Neuronal stem cell (in vitro differentiated cells): ENCODE data around the gene C7orf57.

Source experiments
- DNase-seq: peaks from one replicate; pipeline ENCODE4 v3.0.0-alpha.2; 2013; ENCODE audit warnings: low spot score
- H2AFZ ChIP-seq: one replicate; pipeline ENCODE4 v1.6.1; 2013; ENCODE audit warnings: mild to moderate bottlenecking, low read length, inconsistent platforms
- H2AK5ac ChIP-seq: 2 replicates; pipeline ENCODE4 v1.6.1; 2013; ENCODE audit warnings: low read depth, mild to moderate bottlenecking, inconsistent platforms, low read length, moderate library complexity, mixed read lengths
- H2BK120ac ChIP-seq: 2 replicates; pipeline ENCODE4 v1.6.1; 2013; ENCODE audit warnings: low read depth, mild to moderate bottlenecking, inconsistent platforms, low read length, moderate library complexity, mixed read lengths
- H2BK12ac ChIP-seq: one replicate; pipeline ENCODE4 v1.6.1; 2013; ENCODE audit warnings: low read length, inconsistent platforms
- H2BK15ac ChIP-seq: 2 replicates; pipeline ENCODE4 v1.6.1; 2013; ENCODE audit warnings: mild to moderate bottlenecking, low read length, inconsistent platforms, mixed read lengths
- H2BK5ac ChIP-seq: one replicate; pipeline ENCODE4 v1.6.1; 2013; ENCODE audit warnings: inconsistent platforms, mild to moderate bottlenecking, low read length, moderate library complexity
- H3K14ac ChIP-seq: one replicate; pipeline ENCODE4 v1.6.1; 2013; ENCODE audit warnings: low read length, inconsistent platforms
- H3K18ac ChIP-seq: 2 replicates; pipeline ENCODE4 v1.6.1; 2013; ENCODE audit warnings: low read length, inconsistent platforms
- H3K23ac ChIP-seq: 2 replicates; pipeline ENCODE4 v1.6.1; 2013; ENCODE audit warnings: low read depth, mild to moderate bottlenecking, mixed read lengths, low read length, inconsistent platforms; ENCODE audit not compliant: poor library complexity
- H3K27ac ChIP-seq: replicated peaks from 3 replicates; pipeline ENCODE4 v1.5.1; 2013; ENCODE audit warnings: low read length, inconsistent platforms
- H3K27me3 ChIP-seq, 3 experiments: 2 replicates each; pipeline ENCODE4 v1.6.1; 2013; ENCODE audit warnings: low read length in 3 of 3, mild to moderate bottlenecking in 2 of 3, inconsistent platforms in 1 of 3, low read depth in 1 of 3, mixed read lengths in 1 of 3, moderate library complexity in 1 of 3; ENCODE audit not compliant: control insufficient read depth in 3 of 3, insufficient read depth in 3 of 3
- H3K36me3 ChIP-seq, 2 donors: replicated peaks in 1 of 2; 2 replicates each; pipeline ENCODE4 v1.6.1; 2013; ENCODE audit warnings: low read length in 2 of 2; ENCODE audit not compliant: control insufficient read depth in 2 of 2, insufficient read depth in 2 of 2
- H3K4ac ChIP-seq: 2 replicates; pipeline ENCODE4 v1.6.1; 2013; ENCODE audit warnings: inconsistent platforms, mild to moderate bottlenecking, low read length, moderate library complexity
- H3K4me1 ChIP-seq, 2 donors: 1 replicate in 1 of 2; 2 replicates in 1 of 2; pipeline ENCODE4 v1.6.1; 2013; ENCODE audit warnings: low read length in 2 of 2, low read depth in 1 of 2; ENCODE audit not compliant: control insufficient read depth in 2 of 2, insufficient read depth in 1 of 2
- H3K4me2 ChIP-seq: one replicate; pipeline ENCODE4 v1.6.1; 2013; ENCODE audit warnings: mild to moderate bottlenecking, low read length, inconsistent platforms; ENCODE audit not compliant: insufficient read depth, poor library complexity, severe bottlenecking
- H3K4me3 ChIP-seq, 2 donors: 2 replicates each; pipeline ENCODE4 v1.5.1; 2013; ENCODE audit warnings: low read length in 2 of 2, mild to moderate bottlenecking in 2 of 2, inconsistent platforms in 1 of 2, moderate library complexity in 1 of 2
- H3K79me1 ChIP-seq: one replicate; pipeline ENCODE4 v1.6.1; 2013; ENCODE audit warnings: low read depth, mild to moderate bottlenecking, inconsistent platforms, low read length, moderate library complexity
- H3K9ac ChIP-seq: one replicate; pipeline ENCODE4 v1.6.1; 2013; ENCODE audit warnings: mild to moderate bottlenecking, low read depth, low read length, inconsistent platforms; ENCODE audit not compliant: poor library complexity
- H3K9me3 ChIP-seq, 2 donors: replicated peaks in 1 of 2; 2 replicates each; pipeline versions ENCODE3 to v1.6.1; 2013; ENCODE audit warnings: low read length in 2 of 2, mild to moderate bottlenecking in 2 of 2, inconsistent platforms in 1 of 2, low read depth in 1 of 2, mixed read lengths in 1 of 2, moderate library complexity in 1 of 2; ENCODE audit not compliant: control insufficient read depth in 2 of 2, insufficient read depth in 1 of 2
- H4K8ac ChIP-seq: one replicate; pipeline ENCODE4 v1.6.1; 2013; ENCODE audit warnings: low read depth, mild to moderate bottlenecking, inconsistent platforms, low read length, moderate library complexity
- H4K91ac ChIP-seq: one replicate; pipeline ENCODE4 v1.6.1; 2013; ENCODE audit warnings: low read length, low read depth, mild to moderate bottlenecking, inconsistent platforms; ENCODE audit not compliant: poor library complexity
- WGBS, 2 donors: extraction: QIAGEN DNeasy Blood & Tissue Kit; methylation state at CpG; one replicate each; pipeline ENCODE4 v1.1.7; 2013; ENCODE audit warnings: missing lambda C conversion rate in 2 of 2, mixed read lengths in 1 of 2; ENCODE audit not compliant: insufficient read length in 2 of 2, insufficient replicate concordance in 1 of 2; ENCODE audit errors: extremely low coverage in 2 of 2; 5-methylcytosine and 5-hydroxymethylcytosine counted together

Gene C7orf57

DNA sequence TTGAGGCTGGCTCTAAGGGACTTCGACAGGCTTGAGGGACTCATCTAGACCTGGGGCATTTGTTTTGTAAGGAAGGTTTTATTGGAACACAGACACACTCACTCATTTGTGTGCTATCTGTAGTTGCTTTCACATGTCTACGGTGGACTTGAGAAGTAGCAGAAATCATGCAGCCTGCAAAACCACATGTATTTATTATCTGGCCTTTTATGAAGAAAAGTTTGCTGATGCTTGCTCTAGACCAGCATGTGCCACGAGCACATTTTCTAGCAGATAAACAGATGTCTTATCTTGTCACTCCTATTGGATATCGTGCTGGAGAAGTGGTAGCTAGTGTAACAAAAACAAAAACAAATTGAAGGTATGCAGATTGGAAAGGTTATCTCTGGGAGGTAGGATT lies 63.5 kb downstream of the C7orf57 start:
- no peak for DNase-seq
- H2AFZ ChIP-seq = no peak overlapping the region

DNA sequence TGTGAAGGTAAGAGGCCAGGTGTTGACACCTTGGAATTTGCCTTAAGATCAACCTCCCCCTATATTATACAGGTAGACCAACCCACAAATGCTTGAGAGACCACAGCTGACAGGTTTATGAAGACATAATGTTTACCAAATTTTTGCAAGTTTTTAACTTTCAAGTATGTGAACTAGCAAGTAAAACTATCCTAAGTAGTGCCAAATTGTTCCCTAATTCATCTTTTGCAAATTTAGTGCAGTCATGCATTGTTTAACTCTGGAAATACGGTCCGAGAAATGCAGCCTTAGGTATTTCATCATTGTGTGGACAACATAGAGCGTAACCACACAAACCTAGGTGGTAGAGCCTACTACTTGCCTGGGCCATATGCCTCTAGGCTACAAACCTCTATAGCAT lies 64.4 kb downstream of the C7orf57 start:
- no CpG with 5 or more reads among the region's 3 CpGs for WGBS, 2 donors
- peaks cover 27 to 88% of the 10 kb centered on the region in 2 donors for H3K36me3 ChIP-seq
- no peak for DNase-seq

More for the DNA sequence above, 63.5 kb downstream of the C7orf57 start:
- H2AK5ac ChIP-seq = no peak overlapping the region
- H2BK12ac ChIP-seq = no peak overlapping the region
- H2BK15ac ChIP-seq = no peak overlapping the region
- no peak overlapping the region for H4K8ac ChIP-seq
- no peaks in the 10 kb centered on the region for H3K27me3 ChIP-seq
- H3K4ac ChIP-seq = no peak overlapping the region
- H3K4me3 ChIP-seq = no peak overlapping the region
- H3K9ac ChIP-seq = no peak overlapping the region
- WGBS, 2 donors = no CpG with 5 or more reads among the region's 4 CpGs
- H3K4me1 ChIP-seq = no peaks in the 10 kb centered on the region
- no peak overlapping the region for H2BK5ac ChIP-seq
- H3K14ac ChIP-seq = no peak overlapping the region
- no peaks in the 10 kb centered on the region for H3K79me1 ChIP-seq
- H3K9me3 ChIP-seq = no peaks in the 10 kb centered on the region
- H3K4me2 ChIP-seq = no peak overlapping the region
- no peak overlapping the region for H3K18ac ChIP-seq
- H3K36me3 ChIP-seq = peaks cover 31 to 91% of the 10 kb centered on the region in 2 donors
- no peak overlapping the region for H4K91ac ChIP-seq
- H3K23ac ChIP-seq = no peak overlapping the region
- H2BK120ac ChIP-seq = no peak overlapping the region
- H3K27ac ChIP-seq = no peak overlapping the region

DNA sequence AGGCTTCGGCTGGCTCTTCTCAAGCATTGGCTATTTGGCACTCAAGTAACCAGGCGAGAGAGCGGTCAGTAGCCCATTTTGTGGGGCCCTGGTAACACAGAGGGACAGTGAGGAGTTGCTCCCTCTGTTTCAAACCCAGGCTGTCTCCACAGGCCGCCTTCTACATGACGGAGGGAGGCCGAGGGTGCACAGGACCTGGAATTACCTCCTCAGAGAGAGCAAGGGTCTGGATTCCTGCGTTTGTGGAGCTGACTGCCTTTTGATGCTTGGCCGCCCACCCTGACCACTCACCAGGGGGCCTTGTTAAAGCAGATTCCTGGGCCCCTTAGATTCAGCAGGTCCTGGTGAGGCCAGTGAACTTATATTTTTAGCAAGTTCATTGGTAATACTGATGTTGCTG lies 66.0 kb downstream of the C7orf57 start:
- no CpG with 5 or more reads among the region's 8 CpGs for WGBS, 2 donors
- Histone ChIP-seq H2BK5ac (no peak overlapping the region), H3K4me1 (no peaks in the 10 kb centered on the region), H3K18ac (no peak overlapping the region), H3K4ac (no peak overlapping the region), H3K27me3 (no peaks in the 10 kb centered on the region), H2BK120ac (no peak overlapping the region), H4K8ac (no peak overlapping the region), H2BK12ac (no peak overlapping the region), H2AFZ (no peak overlapping the region), H3K4me2 (no peak overlapping the region), H3K27ac (no peak overlapping the region), H4K91ac (no peak overlapping the region), H3K36me3 (peaks cover 26 to 86% of the 10 kb centered on the region in 2 donors), H3K23ac (no peak overlapping the region), H3K79me1 (no peaks in the 10 kb centered on the region), H3K9ac (no peak overlapping the region), H3K9me3 (no peaks in the 10 kb centered on the region), H2BK15ac (no peak overlapping the region), H2AK5ac (no peak overlapping the region), H3K14ac (no peak overlapping the region), H3K4me3 (no peak overlapping the region)
- no peak for DNase-seq

More for the DNA sequence above, 64.4 kb downstream of the C7orf57 start:
- Histone ChIP-seq H3K23ac (no peak overlapping the region), H3K9ac (no peak overlapping the region), H2BK12ac (no peak overlapping the region), H3K27ac (no peak overlapping the region), H2BK120ac (no peak overlapping the region), H3K18ac (no peak overlapping the region), H3K4me1 (no peaks in the 10 kb centered on the region), H3K14ac (no peak overlapping the region), H2AK5ac (no peak overlapping the region), H2BK15ac (no peak overlapping the region), H4K8ac (no peak overlapping the region), H3K4ac (no peak overlapping the region), H4K91ac (no peak overlapping the region), H3K27me3 (no peaks in the 10 kb centered on the region), H2BK5ac (no peak overlapping the region), H3K4me2 (no peak overlapping the region), H2AFZ (no peak overlapping the region), H3K4me3 (no peak overlapping the region), H3K79me1 (no peaks in the 10 kb centered on the region), H3K9me3 (no peaks in the 10 kb centered on the region)

DNA sequence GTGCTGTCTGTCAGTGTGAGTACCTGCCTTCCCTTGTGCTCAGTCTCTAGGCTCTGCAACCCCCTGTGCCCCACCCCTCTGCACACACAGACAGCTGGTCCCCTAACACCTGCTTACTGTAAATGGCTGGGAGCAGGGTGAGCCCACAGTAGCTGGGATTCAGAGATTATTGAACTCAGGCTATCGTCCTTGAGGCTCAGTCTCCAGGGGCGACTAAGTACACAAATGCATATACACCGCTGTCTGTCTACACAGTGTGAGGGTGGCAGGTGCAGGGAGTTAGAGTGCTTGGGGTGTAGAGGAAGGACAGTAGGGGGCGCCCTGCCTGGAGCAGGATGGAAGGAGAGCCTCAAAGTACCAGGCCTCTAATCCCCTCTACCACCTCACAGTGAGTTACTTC lies 66.6 kb downstream of the C7orf57 start:
- Histone ChIP-seq H3K9me3 (no peaks in the 10 kb centered on the region), H3K79me1 (no peaks in the 10 kb centered on the region), H3K18ac (no peak overlapping the region), H2AK5ac (no peak overlapping the region), H4K8ac (no peak overlapping the region), H3K4ac (no peak overlapping the region), H3K4me1 (no peaks in the 10 kb centered on the region), H2BK5ac (no peak overlapping the region), H2BK120ac (peak overlapping the region; percentile 69), H3K9ac (no peak overlapping the region), H3K4me2 (no peak overlapping the region), H2BK12ac (no peak overlapping the region), H3K36me3 (peaks cover 29 to 88% of the 10 kb centered on the region in 2 donors), H3K14ac (no peak overlapping the region), H3K4me3 (no peak overlapping the region), H2AFZ (no peak overlapping the region), H2BK15ac (no peak overlapping the region), H4K91ac (no peak overlapping the region), H3K27ac (no peak overlapping the region), H3K27me3 (no peaks in the 10 kb centered on the region), H3K23ac (no peak overlapping the region)
- no CpG with 5 or more reads among the region's 4 CpGs for WGBS, 2 donors
- no peak for DNase-seq
